G401 (cell line): ENCODE data around the gene DUSP10. TPM values are rescaled to one million over a fixed set of nuclear protein-coding genes. Genes with fewer than 3 reads are reported as not detected.

ENCODE experiments used
- DNase-seq: peaks from one replicate; pipeline ENCODE4 v3.0.0-alpha.2; 2015; ENCODE audit warnings: low spot score
- in situ Hi-C: cut with HindIII; loops from 2 replicates; pipeline ENCODE4 v1.10.0; 2016; ENCODE audit warnings: low sequenced_read_pairs, mixed read lengths
- total RNA-seq: library from RNA; depleted of rRNA; stranded (reverse); fragments of >200 nt; shearing (Covaris generic); gene quantifications from 2 replicates; pipeline ENCODE4 v1.2.3, GENCODE V29; 2014

The DUSP10 gene
- total RNA-seq, 1 experiment from 2014 or later = not detected

DNA sequence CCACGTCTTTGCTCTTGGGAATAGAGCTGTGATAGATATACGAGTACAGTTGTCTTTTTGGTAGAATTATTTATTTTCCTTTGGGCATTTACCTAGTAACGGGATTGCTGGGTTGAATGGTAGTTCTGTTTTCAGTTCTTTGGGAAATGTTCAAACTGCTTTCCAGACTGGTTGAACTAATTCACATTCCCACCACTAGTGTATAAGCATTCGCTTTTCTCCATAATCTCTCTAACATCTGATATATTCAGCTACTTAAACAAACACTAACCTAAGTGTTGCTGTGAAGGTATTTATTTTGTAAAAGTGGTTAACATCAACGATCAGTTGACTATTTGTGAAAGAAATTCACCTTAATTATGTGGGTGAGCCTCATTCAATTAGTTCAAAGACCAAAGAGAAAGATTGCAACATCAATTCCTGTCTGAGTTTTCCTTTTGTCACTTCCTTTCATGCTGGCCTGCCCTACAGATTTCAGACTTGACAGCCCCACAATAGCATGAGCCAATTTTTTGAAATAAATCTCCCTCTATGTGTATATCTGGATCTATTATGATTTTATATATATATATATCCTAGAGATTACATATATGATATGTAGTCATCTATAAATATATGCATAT lies 26.7 kb upstream of the DUSP10 start:
- no peak for DNase-seq
- in situ Hi-C loops = no loop called here

DNA sequence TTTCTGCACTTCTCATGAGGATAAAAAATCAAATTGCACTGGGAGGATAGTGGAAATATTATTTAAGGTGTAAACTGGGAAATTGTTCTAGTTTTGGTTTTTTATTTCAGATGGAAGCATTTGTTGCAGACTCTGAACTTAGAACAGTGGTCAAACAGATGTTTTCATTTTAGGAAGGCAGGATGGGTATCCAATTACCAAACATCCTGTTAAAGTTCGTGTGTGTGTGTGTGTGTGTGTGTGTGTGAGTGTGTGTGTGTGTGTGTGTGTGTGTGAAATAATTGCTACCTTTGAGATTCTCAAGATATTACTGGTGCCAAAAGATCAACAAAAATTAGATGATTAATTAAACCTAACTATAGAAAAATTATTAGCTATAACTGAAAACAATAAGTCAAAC lies 24.3 kb upstream of the DUSP10 start:
- DNase-seq = no peak
- in situ Hi-C loops = no loop called here

DNA sequence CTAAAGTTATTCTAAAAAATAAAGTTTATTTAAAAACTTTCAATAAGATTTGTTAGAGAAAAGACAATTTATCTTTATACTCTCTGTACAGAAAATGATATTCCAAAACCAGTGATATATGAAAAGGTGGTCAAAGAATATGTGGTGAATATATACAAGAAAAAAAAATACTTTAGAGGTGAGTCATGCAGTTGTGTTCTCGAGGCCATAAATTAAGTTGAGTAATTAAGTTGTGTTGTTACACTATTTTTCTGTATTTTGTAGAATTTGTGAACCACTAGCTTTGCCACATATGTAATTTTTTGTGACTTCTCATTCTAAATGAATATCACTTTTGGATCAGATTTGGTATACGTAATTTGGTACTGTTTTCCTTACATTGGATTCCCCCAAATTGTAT lies 23.6 kb upstream of the DUSP10 start:
- no peak for DNase-seq
- in situ Hi-C loops = no loop called here

DNA sequence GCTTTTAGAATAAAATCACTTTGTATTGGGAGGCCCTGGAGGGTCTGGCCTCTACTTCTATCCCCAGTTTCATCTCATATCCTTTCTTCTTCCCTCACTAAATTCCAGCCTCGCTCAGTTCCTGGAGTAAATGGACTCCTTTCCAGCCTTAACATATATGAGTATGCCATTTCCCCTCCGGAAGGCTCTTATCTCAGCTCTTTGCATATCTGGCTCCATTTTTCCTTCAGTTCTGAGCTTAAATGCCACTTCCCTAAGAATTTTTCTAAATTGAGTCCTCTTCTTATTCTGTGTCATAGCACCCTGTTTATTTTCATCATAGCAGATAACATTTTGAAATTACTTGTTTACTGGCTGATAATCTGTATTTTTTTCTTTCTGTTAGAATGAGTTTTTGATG lies 20.2 kb upstream of the DUSP10 start:
- DNase-seq = no peak
- in situ Hi-C loops = no loop called here

DNA sequence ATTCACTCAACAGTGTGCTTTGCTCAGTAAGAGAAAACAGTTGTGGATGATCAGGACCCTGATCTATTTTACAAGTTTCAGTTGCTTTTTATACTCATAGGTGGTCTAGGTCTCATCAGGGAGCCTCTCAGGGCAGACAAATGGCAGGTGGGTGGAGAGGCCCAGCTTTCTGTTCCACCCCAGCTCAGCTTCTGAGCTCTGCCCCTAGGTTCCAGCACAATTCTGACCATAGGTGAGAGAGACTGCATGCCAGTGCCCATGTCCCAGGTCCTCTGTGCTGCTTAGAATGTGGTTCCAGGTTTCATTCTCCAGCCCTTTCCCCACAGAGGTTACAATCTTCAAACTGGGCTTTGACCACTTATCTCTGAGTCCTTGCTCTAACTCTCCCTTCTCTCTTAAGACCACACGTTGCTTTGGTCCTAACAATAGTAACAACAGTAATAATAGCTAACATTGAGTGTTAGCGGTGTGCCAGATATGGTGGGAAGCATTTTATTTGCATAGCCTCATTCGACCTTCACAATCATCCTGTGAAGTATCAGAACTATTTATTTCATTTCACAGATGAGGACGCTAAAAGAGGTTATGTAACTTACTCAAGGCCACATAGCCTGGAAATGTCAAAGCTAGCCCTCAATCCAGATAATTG lies 19.6 kb upstream of the DUSP10 start:
- in situ Hi-C loops = no loop called here
- no peak for DNase-seq

DNA sequence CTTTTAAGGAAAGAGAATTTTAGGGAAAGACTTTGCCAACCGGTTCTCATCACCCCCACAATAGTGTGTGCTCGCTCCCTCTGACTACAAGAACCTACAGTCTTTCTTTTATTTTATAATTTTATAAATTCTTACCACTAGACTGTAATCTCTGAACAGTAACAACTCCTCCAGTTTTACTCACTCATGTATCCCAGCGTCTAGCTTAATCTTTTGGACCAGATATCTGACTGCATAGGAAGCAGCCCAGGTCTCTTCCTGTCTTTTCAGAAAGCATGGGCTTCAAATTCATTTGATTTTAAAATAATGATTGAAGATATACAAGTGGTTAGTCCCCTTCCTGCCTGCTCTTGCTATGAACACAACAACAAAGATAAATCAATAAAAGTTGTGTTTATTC lies 19.0 kb upstream of the DUSP10 start:
- in situ Hi-C loops = no loop called here

DNA sequence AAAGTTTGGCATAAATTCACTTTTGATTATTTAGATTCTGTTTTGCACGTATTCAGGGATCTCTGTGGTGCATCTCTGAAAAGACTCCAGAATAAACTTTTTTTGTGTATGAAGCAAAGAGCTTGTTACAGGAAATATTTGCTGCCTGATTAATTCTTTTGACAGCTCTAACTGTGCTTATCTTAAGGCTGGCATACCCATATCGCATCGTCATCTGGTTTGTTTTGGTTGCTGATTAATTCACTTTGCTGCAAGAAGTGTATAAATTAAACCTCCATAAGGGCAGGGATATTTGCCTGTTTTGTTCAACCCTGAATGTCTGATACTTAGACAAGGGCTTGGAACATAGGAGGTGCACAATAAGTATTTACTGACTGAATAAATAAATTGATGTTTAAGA lies 17.5 kb upstream of the DUSP10 start:
- in situ Hi-C loops = no loop called here
- DNase-seq = no peak

More for the DNA sequence above, 19.0 kb upstream of the DUSP10 start:
- DNase-seq = no peak

DNA sequence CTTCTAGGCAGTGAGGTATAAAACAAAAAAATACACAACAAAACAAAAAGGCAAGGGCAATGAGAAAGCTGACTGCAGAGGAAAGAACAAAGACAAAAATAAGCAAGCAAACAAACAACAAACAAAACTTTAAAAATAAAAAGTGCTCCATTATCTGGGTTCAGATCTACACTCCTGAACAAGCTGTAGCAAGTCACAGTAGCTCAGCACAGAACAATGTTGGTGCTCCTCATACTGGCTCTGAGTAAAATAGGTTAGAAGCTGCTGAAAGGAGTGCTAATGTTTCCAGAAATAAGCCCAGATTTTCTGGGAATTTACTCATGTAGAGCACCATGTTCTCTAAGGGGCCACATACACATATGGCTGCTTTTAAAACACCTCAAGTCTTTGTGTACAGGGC lies 16.6 kb upstream of the DUSP10 start:
- DNase-seq = no peak
- in situ Hi-C loops = no loop called here

DNA sequence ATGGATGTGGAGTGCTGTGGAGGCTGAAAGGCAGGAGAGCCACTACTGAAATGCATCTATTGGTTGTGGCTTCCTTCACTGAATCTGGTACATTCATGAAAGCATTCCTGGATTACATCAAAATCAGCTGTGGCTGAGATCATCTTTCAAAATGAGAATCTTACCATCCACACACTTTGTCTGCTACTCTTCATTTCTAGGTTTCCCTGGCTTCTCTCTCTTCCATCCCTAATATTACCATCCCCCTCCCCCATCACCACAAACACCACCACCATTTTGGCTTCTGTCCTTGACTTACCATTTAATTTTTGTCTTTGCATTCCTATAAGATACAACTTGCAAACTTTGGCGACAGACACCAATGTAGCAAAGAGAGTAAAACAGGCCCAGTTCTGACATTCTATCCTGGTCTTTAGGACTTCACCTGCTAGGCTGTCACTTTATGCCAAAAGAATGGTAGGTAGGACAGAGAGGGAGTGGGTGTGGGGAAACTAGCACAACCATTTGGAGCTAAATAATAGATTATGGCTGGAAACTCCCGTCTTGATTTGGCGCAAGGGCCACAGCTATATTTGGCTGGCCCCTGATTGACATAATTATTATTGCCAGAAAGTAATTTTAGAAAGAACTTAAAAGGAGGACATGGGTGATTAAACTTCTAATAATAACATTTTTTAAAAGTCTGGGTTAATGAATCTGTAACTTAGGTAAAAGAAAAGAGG lies 15.1 kb upstream of the DUSP10 start:
- DNase-seq = no peak
- in situ Hi-C loops = no loop called here

DNA sequence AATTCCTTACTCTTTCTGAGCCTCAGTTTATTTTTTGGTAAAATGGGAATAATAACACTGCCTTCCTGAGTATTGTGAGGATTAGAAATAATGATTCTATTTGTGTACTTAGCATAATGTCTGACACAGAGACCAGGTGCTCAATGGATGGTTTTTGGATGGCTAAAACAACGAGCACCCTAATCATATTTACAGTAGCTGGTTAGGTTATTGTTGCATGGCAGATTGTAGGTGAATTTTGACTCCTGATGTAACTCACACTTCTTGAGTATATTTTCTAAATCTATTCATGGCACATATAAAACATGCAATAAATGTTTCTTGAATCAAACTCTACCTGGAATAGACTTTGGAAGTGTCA lies 11.9 kb upstream of the DUSP10 start:
- in situ Hi-C loops = no loop called here
- no peak for DNase-seq

DNA sequence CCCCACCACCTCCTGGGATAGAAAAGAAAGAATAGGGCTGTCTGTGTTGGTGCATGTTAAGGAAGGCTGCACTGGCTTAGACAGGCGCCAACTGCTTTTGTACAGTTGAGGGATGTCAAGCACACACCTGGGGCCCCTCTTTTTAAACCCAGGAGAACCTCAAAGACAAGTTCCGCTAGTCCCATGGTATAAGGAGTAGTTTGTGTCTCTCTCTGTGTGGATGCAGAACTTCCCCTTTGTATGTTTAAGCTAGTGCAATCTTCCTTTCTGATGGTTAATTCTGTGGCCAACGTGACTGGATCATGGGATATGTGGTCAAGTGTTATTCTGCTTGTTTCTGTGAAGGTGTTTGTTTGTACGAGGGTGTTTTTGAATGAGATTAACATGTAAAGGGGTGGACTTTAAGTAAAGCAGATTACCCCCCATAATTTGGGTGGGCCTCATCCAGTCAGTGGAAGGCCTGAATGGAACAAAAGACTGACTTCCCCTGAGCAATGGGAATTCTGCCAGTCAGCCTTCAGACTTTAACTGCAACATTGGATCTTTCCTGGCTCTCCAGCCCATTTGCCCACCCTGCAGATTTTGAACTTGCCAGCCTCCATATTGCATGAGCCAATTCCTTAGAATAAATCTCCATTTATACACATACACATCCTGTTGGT lies 9.5 kb upstream of the DUSP10 start:
- in situ Hi-C loops = no loop called here

DNA sequence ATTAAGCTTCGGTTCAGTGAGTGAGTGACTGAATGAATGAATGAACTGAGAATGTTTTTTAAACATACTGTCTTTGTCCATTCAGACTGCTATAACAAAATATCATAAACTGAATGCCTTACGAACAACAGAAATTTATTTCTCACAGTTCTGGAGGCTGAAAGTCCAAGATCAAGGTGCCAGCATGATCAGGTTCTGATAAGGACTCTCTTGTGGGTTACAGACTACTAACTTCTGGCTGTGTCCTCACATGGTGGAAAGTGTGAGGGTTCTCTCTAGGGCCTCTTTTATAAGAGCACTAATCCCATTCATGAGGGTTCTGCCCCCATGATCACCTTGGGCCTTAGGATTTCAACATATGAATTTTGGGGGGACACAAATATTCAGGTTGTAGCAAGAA lies 7.1 kb upstream of the DUSP10 start:
- no peak for DNase-seq
- in situ Hi-C loops = no loop called here

More for the DNA sequence above, 9.5 kb upstream of the DUSP10 start:
- DNase-seq = no peak

DNA sequence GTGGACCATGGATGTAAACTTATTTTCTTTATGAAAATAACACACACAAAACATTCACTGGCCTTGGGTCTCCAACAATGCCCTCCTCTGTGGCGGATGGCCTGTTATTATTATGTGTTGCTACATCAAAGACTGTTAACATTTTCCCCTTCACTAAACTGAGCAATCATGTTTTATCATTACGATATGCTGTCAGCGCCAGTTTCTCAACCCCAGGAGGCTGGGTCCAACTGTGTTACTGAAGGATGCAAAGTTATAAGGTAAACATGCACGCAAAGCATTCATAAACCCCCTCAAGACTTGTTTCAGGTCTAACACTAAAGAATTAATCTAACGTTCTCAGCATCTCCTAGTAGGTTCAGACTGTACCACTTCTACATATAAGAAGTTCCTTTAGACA lies 6.0 kb upstream of the DUSP10 start:
- in situ Hi-C loops = no loop called here
- no peak for DNase-seq

DNA sequence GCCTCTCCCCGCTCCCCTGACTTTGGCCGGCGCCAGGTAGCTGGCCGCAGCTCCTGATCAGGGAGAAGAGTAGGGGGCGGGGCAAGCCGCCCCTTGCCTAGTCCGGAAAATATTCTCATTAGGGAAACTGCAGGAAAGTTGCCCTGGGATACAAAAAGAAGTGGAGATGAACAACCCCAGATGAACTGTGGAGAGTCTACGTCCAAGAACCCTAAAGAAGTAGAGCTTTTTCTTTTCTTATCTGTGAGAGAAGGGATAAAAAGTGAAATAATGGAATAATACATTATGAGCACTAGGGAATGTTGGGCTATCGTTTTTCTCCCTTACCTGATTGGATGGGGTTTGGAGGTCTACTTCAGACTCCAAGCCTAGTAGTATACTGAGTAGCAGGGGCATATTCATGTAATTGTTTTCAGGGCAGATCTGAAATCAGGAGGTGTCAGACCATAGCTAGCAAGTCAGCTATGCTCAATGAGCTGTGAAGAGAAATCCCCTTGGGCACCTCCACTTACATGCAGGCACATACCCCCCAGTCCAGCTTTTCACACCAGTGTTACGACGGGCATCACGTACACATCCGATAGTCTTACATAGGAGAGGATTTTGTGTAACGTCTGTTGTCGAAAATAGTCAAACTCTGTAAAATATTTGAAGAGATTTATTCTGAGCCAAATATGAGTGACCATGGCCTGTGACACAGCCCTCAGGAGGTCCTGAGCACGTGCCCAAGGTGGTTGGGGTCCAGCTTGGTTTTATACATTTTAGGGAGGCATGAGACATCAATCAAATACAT lies 1.7 kb upstream of the DUSP10 start:
- DNase-seq = no peak
- in situ Hi-C loops = no loop called here

DNA sequence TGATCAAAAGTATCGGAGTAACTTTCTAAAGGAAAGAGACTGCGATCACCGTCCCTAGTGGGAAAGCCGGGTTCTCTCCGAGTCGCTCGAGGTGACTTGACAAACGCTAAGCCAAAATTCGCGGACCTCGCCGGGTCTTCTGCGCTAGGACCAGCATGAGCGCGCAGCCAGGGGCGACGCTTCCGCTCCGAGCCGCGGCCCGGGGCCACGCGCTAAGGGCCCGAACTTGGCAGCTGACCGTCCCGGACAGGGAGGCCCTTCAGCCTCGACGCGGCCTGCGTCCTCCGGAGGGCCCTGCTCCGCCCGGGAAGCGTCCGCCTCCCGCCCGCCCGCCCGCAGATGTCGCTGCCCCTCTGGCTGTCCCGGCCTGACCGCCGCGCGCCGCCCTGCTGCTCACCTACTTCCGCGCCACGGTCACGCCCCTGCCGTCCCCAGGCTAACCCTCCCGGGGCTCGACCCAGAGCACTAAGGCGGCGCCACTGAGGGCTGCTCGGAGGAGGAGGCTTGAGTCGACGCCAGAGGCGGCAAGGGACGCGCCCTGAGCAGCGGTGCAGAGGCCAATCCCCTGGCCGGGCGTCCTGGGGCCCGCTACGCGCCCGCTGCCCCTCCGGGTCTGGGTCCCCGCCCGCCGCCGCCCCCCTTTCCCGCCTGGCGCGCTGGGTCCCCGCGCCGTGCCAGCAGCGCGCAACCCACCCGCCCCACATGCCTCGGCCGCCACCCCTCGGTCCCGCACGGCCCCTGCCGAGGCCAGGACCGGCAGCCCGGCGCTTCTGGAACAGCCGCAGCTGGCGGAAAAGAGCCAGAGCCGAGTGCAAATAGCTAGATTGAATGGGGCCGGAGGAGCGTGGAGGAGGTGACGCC lies 896 bp upstream of the DUSP10 start:
- no peak for DNase-seq
- in situ Hi-C loops = no loop called here

DNA sequence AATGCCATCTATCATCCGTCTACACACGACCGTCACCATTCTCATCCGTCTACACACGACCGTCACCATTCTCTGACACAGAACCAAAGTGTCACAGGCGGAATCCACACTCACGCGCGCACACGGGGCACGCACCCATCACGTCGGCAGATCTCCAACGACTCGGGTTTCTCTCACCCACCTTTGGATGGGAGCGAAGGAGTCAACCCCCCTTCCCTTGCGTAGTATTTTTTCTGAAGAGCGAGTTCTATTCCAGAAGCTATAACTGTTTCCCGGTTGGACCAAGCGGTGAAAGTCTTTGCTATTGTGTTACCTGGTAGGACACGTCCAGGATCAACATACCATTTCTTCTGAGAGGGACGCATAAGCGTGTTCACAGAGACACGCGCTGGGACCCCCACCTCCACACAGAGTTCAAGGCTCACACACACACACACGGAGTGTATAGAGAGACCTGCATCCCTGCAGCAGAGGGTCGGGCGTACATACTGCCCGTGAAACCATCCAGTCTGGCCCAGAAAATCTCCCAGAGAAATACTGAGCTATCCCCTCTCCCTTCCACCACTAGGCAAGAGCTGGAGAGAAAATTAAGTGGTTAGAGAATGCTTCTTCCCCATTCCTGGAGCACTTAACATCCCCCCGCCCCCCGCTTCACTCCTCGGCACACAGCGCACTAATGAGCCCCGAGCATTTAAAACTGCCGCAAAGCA lies 741 bp downstream of the DUSP10 start:
- no peak for DNase-seq
- in situ Hi-C loops = no loop called here

DNA sequence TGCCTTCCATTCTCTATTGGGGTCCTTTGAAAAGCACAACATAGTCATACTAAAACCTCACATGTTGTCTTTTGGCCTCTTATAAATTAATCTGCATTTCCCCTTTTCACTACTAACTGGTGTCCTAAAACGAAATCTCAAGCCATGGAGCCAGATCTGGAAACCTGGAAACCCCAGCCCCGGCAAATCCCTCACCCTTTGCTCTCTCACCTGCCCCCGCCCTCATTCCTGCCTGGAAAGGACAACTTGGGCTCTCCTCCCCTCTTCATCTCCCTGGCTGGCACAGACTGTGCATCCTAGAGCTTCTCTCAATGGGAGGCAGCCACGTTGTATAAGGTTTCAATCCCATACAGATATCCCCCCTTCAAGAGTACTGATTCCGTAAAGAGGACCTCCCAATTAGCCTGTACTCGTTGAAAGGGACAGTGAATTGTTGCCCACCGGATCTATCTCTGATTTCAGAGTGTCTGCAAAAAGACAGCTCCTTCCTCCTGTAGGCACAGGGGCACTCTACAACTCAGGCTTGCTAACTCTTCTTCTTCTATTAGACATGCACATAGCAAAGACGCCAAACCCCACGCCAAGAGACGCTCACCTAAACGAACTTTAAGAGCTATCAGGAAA lies 1.4 kb downstream of the DUSP10 start:
- in situ Hi-C loops = no loop called here
- DNase-seq = no peak

DNA sequence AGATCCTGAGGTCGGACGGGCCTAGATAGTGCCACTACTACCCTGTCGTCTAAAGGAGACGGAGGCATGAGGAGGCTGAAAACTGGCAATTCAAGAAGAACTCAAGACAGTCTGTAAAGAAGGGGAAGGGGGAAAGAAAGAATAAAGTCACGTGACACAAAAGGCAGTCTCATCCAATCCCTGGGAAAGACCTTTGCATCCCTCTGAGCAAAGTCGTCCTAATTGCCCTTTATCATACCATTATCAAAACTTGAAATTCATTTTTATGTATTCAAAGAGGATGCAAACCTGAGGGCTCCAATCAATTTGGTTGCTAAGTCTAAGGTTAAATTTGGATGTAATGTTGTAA lies 2.2 kb downstream of the DUSP10 start:
- DNase-seq = no peak
- in situ Hi-C loops = no loop called here
